GM19463 (cell line): ENCODE measurements around the gene SMS.
A peak's percentile ranks its signal among the peaks of the same experiment; 100 is the strongest.

ENCODE experiments used
- ATAC-seq: cut with Tn5 transposase; IDR thresholded peaks from one replicate; pipeline ENCODE4 v1.9.1; 2021; ENCODE audit warnings: mild to moderate bottlenecking, moderate library complexity; ENCODE audit not compliant: unreplicated experiment

The SMS gene

GRCh38 chrX:21975812-21976211, 35.3 kb downstream of the SMS start:
- ATAC-seq, result no peak

GRCh38 chrX:21978346-21978745, 37.8 kb downstream of the SMS start:
- no peak for ATAC-seq

- ATAC-seq, result no peak
Measured at GRCh38 chrX:21982311-21982710, 41.8 kb downstream of the SMS start.

GRCh38 chrX:21985332-21985777, 44.8 kb downstream of the SMS start:
- peak; percentile 76 for ATAC-seq

- ATAC-seq, result no peak
Measured at GRCh38 chrX:21986596-21986995, 46.1 kb downstream of the SMS start.

- peak; percentile 39 for ATAC-seq
Measured at GRCh38 chrX:21989384-21989783, 48.9 kb downstream of the SMS start.

GRCh38 chrX:21990832-21991231, 50.3 kb downstream of the SMS start:
- no peak for ATAC-seq

- no peak for ATAC-seq
Measured at GRCh38 chrX:21991504-21991903, 51.0 kb downstream of the SMS start.

GRCh38 chrX:21993265-21993664, 52.8 kb downstream of the SMS start:
- peak; percentile 75 for ATAC-seq

- no peak for ATAC-seq
Measured at GRCh38 chrX:21996872-21997455, 56.5 kb downstream of the SMS start.

GRCh38 chrX:21998037-21998436, 57.5 kb downstream of the SMS start:
- ATAC-seq, result no peak

GRCh38 chrX:22004866-22005265, 64.4 kb downstream of the SMS start:
- no peak for ATAC-seq

- ATAC-seq, result no peak
Measured at GRCh38 chrX:22012051-22012450, 71.5 kb downstream of the SMS start.

- no peak for ATAC-seq
Measured at GRCh38 chrX:22012931-22013330, 72.4 kb downstream of the SMS start.

GRCh38 chrX:22015139-22015750, 74.7 kb downstream of the SMS start:
- no peak for ATAC-seq

- ATAC-seq, result no peak
Measured at GRCh38 chrX:22021751-22022324, 81.3 kb downstream of the SMS start.

GRCh38 chrX:22024577-22024976, 84.1 kb downstream of the SMS start:
- ATAC-seq, result no peak

GRCh38 chrX:22025751-22026150, 85.2 kb downstream of the SMS start:
- no peak for ATAC-seq

- no peak for ATAC-seq
Measured at GRCh38 chrX:22026731-22027130, 86.2 kb downstream of the SMS start.

GRCh38 chrX:22032084-22032483, 91.6 kb downstream of the SMS start, which contains the start of gene PHEX:
Gene PHEX, plus strand, starts transcription at chrX:22032325. Its CDS starts 681 bp downstream, at chrX:22033006.
- no peak for ATAC-seq

GRCh38 chrX:22032506-22032905, 92.0 kb downstream of the SMS start:
- ATAC-seq, result no peak

- ATAC-seq, result no peak
Measured at GRCh38 chrX:22033818-22034217, 93.3 kb downstream of the SMS start.
